HG02759 (cell line): ENCODE data around the gene DPH1.
A peak's percentile ranks its signal among the peaks of the same experiment; 100 is the strongest.

Experiments
- ATAC-seq: cut with Tn5 transposase; IDR thresholded peaks from one replicate; pipeline ENCODE4 v1.9.1; 2021; ENCODE audit warnings: mild to moderate bottlenecking, moderate library complexity; ENCODE audit not compliant: unreplicated experiment

Gene DPH1

DNA sequence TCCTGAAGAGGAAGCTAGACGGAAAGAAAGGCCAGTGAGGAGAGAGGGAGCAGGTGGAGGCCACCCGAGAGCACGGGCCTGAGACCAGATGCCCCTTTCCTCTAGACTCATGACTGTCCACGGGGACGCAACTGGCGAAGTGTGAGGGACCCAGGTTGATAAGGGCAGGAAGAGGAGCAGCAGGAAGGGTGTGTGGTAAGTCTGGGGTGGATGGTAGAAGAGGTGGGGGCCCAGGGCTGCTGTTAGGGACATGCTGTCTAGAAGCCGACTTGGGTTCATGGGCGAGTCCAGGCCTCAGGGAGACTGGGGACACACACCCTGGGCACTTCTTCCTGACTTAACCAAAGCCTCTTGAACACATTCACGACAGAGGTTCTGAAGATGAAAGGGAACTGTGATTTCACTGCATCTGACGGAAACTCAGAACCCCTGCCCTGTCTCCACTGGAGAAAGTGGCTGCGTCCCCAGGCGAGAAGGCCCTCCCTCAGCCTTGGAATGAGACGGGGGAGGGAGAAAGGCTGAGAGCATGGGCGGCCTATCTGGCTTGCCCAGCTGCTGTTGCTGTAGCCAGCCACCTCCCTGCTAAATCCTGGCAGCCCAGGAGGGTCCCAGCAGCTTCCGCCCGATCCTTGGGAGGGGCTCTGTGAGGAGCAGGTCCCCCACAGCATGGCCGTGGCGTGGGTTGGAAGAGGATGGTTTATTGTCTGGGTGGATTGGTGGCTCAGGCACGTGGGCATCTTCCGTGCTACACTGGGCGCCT is 30.9 kb downstream of the DPH1 start:
- no peak for ATAC-seq

- no peak for ATAC-seq
Measured at GRCh38 chr17:2061441-2061958, 31.5 kb downstream of the DPH1 start.

DNA sequence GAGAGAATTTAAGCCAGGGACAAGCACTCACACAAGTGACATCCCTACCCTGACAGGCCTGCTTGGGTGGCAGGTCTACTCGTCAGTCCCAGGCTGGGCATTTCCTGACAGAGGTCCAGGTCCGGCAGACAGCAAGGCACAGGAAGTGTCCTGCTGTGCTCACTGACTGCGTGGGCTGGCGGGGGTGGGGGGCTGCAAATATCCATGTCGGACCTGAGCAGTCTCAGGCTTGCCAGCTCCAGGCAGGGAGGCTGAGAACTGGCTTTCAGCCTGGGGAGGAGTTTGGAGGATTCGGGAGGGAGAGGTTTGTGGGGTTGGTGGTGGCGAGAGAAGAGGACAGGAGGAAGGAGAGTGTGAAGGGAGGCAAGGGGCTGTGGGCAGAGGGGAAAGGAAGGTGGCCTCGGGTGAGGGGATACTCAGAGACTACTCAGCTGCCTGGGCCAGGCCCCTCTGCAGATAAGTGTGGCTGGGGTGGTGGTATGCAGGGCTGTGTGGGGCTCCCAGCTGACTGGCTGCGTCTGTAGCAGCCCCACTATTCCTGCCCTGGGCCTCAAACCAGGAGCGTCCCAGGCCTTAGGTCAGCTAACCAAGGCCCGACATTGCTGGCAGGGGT is 32.7 kb downstream of the DPH1 start:
- no peak for ATAC-seq

- no peak for ATAC-seq
Measured at GRCh38 chr17:2063261-2064146, 33.6 kb downstream of the DPH1 start.

GRCh38 chr17:2064147-2064489 is 34.2 kb downstream of the DPH1 start:
- no peak for ATAC-seq

- ATAC-seq = no peak
Measured at GRCh38 chr17:2064520-2064971, 34.6 kb downstream of the DPH1 start.

DNA sequence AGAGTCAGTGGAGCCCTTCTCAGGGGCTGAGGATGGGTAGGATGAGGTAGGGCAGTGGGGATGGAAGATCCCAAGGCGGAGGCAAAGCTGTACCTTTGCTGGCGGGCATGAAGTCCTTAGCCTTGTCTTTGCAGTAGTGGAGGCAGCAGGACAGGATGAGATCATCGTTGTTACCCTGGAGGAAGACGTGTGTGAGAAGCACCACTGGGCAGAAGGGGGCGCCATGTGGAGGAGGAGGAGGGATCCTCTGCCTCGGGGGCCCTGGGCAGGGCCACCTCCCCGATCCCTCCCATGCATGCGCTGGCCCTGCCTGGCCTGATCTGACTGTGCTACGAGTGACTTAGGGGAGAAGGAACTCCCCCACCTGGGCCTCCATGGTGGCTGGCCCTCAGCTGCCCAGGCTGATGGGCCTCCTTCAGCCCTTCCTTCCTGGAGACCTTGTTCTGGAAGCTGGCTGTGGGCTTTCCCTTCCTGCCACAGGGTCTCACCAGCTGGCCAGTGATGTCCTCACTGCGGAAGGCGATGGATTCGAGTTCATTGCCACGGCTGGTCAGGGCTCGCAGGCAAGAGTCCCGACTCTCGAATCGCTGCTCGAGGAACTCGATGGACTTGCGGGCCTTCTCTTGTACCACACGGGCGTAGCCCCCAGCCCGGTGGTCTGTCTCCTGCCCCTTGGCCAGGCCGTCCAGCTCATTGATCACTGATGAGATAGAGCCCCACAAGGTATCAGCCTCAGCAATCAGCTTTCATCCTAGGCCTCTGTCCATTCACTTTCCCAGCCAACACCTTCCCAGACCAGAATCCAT is 35.2 kb downstream of the DPH1 start:
- no peak for ATAC-seq

GRCh38 chr17:2065949-2066400 is 36.0 kb downstream of the DPH1 start:
- no peak for ATAC-seq

DNA sequence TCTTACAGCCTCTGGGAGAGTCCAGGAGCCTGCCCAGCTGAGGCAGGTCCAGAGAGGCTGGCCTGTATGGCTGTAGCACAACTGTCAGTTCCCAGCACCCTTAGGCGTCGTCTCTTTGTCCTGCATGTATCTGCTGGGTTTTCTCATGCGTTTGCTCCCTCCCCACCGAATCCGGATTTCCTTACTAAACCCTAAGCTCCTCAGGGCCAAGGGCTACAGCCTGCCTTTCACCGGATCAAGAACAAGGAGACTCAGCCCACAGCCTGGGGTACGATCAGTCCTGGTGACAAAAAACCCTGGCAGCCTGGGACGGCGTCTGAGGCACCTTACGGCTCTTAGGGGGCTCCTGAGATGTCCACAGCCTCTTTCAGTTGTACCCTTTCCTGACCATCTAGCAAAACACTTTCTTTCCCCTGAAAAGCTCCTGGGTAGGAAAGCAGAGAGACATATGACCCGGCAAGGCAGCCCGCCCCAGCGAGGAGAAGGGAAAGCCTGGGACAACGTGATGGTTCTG is 37.2 kb downstream of the DPH1 start:
- ATAC-seq = no peak

DNA sequence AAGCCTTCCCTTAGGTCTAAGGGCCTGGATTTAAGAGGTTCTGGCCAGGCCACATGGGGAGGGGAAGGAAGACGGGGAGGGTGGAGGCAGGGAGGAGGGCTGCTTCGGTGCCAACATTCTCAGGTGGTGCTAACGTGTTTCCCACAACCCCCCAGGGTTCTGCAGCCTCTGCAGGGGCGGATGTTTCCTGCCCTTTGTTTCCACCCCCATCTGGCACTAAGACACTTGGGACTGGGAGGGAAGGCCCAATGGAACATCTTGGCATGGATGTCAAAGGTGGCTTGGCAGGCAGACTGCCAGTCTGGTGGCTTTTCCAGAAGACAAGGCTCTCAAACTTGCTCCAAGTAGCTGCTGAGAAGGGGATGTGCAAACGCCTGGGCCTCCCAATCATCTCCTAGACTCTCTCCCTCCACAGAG is 37.7 kb downstream of the DPH1 start:
- no peak for ATAC-seq

GRCh38 chr17:2068031-2068518 is 38.1 kb downstream of the DPH1 start:
- ATAC-seq = no peak

GRCh38 chr17:2068519-2069051 is 38.6 kb downstream of the DPH1 start:
- no peak for ATAC-seq

DNA sequence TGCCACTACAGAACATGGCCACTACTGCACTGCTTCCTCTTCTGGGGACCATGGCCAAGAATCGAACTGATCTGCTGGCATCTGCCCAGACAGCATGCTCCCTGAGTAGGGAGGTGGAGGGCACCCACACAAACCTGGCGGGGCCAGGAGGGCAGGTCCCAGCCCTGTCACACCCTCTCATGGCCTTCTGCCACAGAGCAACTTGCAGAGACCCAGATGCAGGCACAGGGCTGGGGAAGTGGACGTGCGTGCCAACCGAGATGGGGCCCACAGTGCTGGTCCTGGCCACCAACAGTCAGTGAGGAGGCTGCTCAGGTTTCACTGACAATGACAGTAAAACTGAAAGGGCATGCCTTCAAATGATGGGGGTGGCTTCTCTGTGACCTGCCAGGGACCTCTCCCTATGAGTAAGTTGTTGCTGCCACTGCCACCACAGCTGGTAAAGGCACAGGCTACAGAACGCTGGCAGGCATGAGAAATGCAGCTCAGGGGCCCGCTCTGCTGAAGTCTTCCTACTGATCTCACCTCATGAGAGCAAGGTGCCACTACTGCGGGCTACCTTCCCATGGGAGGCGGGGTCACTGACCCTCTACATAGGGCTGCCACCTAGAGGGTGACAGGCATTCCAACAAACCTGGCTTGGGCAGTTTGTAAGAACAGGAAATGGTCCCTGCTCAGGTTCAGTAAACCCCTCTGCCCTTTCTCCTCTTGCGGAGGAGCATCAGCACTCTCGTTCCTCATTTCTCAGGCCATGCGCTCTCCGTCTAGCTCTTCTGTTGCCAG is 40.5 kb downstream of the DPH1 start:
- peak; percentile 84 for ATAC-seq

- ATAC-seq = no peak
Measured at GRCh38 chr17:2071024-2071385, 41.1 kb downstream of the DPH1 start.

DNA sequence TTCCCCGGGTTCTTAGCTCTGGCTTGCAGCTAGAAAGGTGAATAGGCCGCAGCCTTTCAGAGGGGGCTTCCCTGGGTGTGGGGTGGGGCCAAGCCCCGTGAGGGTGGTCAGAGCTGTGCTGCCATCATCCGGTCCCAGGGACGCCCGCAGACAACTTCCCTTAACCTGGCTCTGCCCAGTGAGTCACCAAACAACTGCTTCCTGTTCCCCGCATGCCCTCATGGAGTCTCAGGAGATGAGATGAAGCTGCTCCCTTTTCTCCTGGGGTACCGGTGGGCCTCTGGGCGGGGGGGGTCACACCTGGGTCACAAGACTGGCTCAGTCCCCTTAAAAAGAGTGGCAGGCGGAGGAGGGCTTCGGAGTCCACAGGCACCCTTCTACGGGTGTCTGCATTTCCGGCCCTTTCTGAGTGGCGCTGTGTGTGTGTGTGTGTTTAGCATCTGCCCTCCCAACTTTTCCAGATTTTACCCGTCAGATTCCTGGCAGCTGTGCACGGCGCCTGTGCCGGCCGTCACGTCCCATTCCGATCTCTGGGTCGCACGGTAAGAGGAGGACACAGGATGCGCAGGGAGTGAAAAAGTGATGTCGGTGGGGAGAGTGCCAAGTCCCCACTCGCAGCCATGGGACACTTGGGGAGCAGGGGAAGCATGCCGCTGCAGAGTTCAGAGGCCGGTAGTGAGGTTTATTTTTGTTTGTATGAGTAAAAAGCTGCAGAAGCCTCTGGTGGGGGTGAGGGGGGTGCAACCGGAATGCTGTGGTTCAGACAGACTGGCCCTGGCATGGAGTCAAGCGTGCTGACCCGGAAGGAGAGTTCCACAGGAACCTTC is 41.7 kb downstream of the DPH1 start:
- no peak for ATAC-seq

DNA sequence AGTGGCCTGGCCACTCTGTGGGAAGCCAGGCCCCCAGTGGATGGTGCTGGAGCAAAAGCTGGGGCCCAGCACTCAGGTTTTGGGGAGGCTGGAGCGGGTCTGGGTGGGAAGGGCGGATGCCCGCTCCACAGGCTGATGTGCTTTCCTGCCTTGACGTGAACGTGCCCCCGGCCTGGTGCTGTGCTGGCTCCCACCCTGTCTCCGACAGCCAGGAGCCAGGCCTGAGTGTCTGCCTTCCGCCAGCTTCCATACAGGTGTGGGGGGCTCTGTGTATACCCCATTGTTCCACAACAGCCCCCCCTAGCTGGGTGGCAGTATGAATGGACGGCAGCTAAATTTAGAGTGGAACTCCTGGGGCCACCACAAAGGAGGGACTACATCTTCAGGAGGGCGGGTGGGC is 45.0 kb downstream of the DPH1 start:
- ATAC-seq = no peak

DNA sequence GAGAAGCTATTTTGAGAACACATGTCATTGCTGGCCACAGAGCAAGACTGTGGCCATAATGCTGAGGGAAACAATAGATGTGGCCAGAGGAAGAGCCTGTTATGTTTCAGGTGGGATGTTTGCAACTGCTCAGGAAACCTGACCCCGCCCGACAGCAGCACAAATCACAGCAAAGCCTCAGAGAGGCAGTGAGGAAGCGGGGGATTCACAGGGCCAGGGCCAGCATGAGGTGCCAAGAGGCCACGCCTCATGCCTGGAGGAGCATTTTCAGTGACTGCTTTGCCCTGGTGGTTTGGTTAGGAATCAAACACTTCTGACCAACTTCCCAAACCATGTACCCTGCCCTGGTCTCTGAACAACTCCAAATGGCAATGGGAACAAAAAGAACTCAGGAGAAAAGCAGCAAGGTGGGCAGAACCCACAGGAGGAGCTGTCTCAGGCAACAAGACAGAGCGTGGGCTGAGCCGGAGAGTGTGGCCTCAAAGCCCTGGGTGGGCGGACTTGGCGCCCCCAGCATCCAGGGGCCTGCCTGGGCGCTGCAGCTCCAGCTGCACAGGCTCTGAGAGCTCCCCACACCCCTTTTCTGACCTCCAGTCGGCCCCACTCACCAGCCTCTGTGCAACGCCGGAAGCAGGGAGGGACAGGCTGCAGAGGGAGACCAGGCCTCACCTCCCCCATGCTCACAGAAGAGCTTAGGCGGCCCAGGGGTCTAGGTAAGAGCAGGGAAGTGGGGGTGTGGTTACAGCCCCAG is 45.6 kb downstream of the DPH1 start:
- ATAC-seq = no peak
